GF-D8 (cell line): ENCODE results near the gene DISC1.

Experiments
- DNase-seq: peaks from one replicate; lab custom pipeline; 2025; lab: John Stamatoyannopoulos, UW

DISC1 gene

DNA sequence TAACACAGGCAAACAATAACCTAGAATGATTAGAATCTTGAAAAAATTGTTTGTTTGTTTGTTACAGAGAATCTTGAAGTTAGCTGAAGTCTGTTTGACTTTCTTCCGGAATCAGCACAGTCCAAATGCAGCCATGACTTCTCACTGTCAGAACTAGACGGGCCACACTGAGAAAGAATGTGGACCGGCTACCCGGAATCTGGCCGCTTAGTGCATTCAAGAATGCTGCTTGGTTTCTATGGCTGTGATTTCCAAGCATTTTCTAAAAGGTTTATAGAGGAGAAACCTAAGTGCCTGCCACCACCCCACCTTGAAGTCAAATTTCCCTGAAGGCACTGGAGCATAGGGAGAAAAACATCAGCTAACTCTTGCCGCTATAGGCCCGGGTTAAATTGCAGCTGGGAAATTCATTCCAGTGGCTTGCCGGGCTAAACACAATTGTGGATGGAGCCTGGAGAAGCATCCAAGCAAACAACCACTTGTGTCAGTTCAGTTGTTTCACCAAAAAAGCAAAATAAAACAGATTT is 231.1 kb downstream of the DISC1 start:
- no peak for DNase-seq

DNA sequence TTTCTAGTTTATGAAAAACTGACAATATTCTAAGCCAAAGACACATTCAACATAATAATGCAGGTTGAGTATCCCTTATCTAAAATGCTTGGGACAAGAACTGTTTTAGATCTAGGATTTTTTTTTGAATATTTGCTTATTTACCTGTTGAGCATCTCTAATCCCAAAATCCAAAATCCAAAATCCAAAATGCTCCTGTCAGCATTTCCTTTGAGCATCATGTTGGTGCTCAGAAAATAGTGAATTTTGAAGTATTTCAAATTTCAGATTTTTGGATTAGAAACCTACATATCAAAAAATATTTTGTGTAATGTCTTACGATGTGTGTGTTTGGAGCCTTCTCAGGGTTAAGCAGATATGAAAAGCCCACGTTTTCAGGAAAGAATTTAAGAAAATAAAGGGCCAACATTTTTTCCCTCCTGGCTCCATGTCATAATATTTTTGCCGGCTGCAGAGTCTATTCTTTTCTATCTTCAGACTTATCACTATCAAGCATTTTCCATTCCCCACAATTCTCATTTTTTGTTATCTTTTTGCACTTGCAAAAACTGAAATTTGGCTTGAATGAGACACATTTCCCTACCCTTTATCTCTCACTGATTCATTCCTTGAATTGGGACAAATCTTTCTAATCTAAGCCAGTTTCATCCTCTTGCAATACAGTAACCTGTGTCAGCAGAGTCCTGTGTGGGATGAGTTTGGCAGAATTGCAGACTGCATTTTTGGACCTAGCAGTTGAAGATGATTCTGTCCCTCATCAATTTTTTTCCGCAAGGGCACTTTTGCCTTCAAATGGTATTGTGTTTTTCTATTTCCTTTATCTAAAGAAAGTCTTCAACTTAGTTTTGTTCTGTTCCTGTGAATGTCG is 233.9 kb downstream of the DISC1 start:
- DNase-seq = no peak

DNA sequence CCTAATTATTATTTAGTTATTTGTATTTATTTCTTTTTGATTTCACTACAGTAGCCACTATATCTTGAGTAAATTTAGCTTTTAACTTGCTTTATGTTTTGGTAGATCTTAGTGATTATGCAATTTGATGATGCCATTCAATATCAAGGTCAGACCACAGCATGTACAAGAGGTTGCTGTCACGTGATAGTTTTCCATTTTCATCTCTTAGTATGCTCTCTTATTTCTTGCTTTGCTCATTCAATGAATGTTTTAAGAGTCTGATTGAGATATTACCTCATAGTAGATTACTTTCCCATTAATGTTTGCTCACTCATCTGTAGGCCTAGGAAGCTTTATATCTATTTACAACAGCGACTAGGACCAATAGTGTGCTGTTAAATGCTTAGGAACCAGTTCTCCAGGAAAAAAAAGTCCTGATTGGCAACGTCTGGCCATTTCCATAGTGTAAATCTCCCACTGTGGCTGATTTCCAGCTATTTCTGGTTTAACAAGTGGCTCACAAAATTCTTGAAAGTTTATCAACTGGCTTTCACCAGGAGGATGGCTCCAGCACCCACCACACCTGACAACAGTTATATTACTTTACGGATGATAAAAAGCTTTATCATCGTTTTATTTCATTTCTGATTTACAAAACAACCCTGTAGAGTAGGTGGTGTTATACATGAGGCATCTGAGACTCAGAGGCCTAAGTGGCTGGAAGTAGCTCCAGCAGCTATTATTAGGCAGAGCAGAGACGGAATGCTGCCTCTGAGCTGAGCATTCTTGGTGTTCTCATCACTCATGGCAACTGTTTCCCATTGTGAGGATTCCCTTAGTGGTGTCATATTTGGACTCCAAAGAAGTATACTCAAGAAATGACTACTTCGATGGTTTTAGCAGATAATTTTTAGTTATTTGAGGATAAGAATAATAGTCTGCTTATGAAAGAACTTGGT is 235.2 kb downstream of the DISC1 start:
- no peak for DNase-seq

GRCh38 chr1:231862611-231863010 is 236.0 kb downstream of the DISC1 start:
- no peak for DNase-seq

GRCh38 chr1:231865331-231865730 is 238.7 kb downstream of the DISC1 start:
- DNase-seq = no peak

DNA sequence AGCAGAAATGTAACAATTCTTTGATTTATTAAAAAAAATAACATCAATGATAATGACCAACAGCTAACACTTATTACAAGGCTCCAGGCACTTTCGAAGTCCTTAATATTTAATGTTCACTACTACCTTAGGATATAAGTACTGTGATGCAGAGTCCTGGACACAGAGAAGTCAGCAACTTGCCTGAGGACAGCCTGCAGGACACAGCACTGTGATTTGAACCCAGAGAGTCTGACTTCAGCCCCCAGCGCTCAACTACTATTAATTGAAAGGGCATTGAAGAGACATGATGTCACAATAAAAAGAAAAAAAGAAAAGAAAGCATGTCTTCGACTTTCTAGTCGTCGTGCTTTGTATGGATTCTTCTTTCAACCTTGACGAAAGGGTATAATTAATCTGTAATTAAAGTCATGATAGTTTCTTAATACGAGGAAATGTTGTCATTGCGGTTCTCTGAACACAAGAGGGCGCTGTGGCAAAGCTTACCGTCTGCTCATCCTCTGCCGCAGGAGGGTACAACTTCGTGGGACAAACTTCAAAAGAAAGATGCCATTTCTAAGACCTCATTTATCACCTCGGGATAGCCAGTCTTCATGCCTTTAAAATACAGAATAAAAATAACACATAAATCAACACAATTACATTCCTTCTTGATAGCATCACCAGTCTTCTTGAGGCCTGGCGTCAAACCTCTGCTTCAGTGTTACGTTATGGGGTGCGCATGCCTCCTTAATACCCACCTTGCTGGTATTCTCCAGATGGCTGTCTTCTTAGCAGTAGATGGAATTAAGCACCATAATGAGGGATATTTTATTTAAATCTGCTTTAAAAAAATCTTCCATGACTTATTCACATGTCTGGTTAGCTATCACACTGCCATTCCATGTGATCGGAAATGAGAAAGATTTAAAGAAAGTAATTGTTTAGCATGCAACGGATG is 240.1 kb downstream of the DISC1 start:
- no peak for DNase-seq

DNA sequence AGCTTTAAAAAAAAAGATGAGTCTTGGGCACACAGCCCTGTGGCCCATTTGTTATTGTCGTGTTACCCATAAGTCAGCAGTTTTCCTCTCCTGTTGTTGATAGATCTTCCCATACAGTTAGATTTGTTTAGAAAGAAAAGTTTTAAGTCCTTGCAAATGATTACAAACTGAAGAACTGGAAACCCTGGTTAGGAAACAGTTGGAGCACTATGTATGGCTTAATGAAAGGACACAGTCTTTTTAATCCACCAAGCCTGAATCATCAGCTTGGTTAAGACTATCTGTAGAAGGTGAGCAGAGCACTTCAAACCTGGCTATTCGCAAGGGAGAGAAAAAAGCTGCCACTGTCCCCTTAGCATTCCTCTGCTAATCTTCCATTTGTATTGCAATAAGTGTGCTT is 241.0 kb downstream of the DISC1 start:
- no peak for DNase-seq

GRCh38 chr1:231869364-231869763 is 242.8 kb downstream of the DISC1 start:
- peak; percentile 28 for DNase-seq

GRCh38 chr1:231871471-231871870 is 244.9 kb downstream of the DISC1 start:
- no peak for DNase-seq

GRCh38 chr1:231871878-231872277 is 245.3 kb downstream of the DISC1 start:
- no peak for DNase-seq

GRCh38 chr1:231872461-231872910 is 245.9 kb downstream of the DISC1 start:
- no peak for DNase-seq

DNA sequence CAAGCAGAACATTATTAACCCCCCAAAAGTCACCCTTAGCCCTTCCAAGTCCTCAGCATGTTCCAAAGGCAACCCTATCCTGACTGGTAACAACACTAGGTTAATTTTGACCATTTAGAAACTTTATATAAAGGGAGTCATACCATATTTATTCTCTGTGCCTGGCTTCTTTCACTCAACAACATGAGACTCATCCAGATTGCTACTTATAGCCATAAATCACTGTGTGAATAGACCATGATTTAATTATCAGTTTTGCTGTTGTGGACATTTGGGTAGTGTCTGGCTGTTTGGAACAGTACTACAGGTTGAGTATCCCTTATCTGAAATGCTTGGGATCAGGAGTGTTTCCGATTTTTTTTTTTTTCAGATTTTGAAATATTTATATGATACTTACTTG is 252.1 kb downstream of the DISC1 start:
- no peak for DNase-seq

- no peak for DNase-seq
These were observed 252.7 kb downstream of the DISC1 start for GRCh38 chr1:231879296-231879695.

DNA sequence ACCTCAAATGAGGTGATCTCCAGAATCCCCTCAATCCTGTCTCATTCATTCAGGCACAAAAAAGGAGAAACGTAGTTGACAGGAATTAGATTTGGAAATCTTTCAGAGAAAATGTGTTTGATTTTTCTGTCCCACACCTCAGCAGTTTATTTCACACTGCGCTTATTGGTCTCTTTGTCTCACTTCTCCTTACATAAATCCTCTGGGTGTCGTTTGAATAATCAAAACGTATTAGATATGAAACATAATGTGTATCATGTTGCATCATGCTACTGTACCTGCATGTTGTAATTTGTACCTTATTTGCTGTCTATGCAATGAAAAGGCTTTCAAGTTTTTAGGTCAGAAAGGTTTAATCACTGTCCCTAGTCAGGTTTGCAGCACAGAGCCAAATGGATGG is 255.7 kb downstream of the DISC1 start:
- DNase-seq = no peak

DNA sequence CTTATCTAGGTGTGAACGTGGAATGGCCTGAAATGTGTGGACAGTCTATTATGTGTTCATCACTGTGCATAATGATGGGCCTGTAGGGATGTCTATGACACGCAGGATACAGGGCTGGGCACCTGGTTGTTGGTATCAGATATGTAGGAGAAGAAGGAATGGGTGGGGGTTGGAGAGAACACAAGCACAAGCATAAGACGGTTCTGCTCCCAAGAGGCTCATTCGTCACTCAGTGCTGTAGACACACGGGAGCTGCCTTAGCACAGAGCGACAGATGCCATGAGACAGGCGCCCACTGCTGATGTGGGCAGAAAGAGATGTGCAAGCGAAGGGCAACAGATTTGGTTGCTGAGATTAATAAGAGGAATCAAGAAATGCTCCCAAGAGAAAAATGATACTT is 256.2 kb downstream of the DISC1 start:
- DNase-seq = no peak

DNA sequence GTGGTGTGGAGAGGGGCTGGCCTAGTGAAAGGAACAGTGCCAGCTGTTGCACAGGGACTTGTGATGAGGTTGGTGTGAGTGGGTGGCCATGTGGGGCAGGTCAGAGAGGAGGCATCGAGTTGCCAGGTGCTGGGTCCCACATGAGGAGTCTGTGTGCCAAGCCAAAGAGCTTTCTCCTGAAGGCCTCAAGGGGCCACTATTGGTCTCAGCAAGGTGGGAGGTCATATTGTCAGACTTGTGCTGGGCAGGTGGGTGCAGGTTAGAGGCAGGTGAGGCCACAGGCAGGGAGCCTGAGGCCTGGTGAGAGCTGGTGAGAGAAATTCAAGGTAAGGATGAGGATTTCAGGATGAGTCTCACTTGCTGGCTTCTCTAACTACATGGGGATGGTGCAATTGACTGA is 256.8 kb downstream of the DISC1 start:
- DNase-seq = no peak

DNA sequence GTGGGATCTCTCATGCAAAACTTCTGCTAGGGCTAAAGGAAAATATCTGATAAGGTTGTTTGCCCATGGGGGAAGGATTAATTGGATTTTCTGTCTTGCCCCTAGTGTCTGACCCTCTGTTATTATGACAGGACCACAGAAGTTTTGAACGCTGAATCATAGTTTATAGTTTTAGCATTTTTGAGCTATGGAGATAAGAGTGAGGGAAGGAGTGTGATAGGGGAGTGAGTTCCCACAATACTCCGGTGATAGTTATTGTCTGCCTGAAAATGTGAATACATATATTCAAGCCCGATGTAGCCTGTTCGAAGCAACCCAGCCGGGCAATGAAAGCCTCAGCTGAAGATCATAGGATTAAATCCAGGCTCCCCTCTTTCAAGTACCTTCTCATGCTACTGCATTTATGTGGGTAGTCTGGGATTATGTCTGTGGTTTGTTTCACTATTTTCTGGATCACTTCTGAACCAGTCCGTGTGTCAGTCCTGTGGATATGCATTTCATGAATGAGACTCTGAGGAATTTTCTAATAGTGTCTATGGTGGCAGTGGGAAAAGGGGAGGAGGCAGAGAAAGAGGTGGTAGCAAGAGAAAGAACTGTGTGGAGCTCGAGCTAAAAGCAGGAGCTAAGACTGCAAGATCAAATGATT is 258.7 kb downstream of the DISC1 start:
- no peak for DNase-seq

DNA sequence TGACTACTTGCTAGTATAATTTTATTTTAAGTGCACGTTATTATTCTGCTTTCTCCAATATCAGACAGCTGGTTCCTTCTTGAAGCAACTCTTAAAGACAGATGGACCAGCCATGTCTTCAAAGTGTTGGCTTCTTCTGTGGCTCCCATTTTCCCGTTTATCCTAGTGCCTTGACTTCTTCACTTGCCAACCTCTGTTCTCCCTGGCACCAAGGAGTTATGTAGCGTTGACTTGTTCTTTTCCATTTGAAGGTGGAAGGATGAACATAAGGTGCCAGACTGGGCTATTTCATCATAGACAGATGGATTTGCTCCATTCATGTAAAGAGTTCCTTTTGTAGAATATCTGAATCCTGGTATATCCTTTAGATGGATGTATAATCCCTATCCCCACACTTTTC is 260.6 kb downstream of the DISC1 start:
- no peak for DNase-seq

- DNase-seq = no peak
These were observed 261.3 kb downstream of the DISC1 start for GRCh38 chr1:231887866-231888265.

- no peak for DNase-seq
These were observed 264.2 kb downstream of the DISC1 start for GRCh38 chr1:231890791-231891190.
